GM12874 (cell line): ENCODE results near the gene KRT8.

Experiments
- CTCF ChIP-seq: IDR thresholded peaks from 2 replicates; pipeline ENCODE4 v1.5.1; 2011; ENCODE audit warnings: low read depth, mild to moderate bottlenecking, control low read depth, low read length, moderate library complexity; ENCODE audit not compliant: insufficient read depth

Gene KRT8

GRCh38 chr12:52856787-52857186 is 48.1 kb downstream of the KRT8 start:
- no peak for TF ChIP-seq CTCF

- no peak for TF ChIP-seq CTCF
These were observed 53.1 kb downstream of the KRT8 start for GRCh38 chr12:52851787-52852186.

GRCh38 chr12:52850681-52851080 is 54.2 kb downstream of the KRT8 start:
- no peak for TF ChIP-seq CTCF

- TF ChIP-seq CTCF = no peak
These were observed 55.4 kb downstream of the KRT8 start for GRCh38 chr12:52849511-52849910.

- TF ChIP-seq CTCF = no peak
These were observed 56.1 kb downstream of the KRT8 start, which contains the start of gene KRT78 for GRCh38 chr12:52848661-52849255. Gene KRT78, minus strand, starts transcription at chr12:52848994. Its CDS starts 64 bp downstream, at chr12:52848930.

GRCh38 chr12:52847335-52848102 is 57.4 kb downstream of the KRT8 start:
- no peak for TF ChIP-seq CTCF
